K562 (cell line): ENCODE measurements around the gene GFRA1. TPM values are rescaled to one million over a fixed set of nuclear protein-coding genes. Genes with fewer than 3 reads are reported as not detected.

Experiments
- ATAC-seq: fragments of 200-7000 bp; cut with Tn5 transposase; 3 replicates; pipeline ENCODE4 v1.9.1; 2020; ENCODE audit warnings: moderate library complexity
- BruUV-seq: library from RNA; stranded (reverse); fragments of 400-500 nt; replicated peaks from 2 replicates; lab custom pipeline; 2021; lab: Mats Ljungman, UMichigan
- CTCF ChIA-PET: fragments of 300-600 bp; formaldehyde crosslinking; extraction: SDS; loops from one replicate; lab custom pipeline; 2021; ENCODE audit warnings: low intra/inter-chr PET ratio; lab: Yijun Ruan, JAX
- POLR2A ChIA-PET: fragments of 300-600, 350-650 bp; sonication (Branson Sonifier 250); formaldehyde crosslinking; extraction: SDS; loops from one replicate; lab custom pipeline; 2021; ENCODE audit warnings: antibody characterized with exemption, inconsistent platforms; lab: Yijun Ruan, JAX
- DNase-seq, 4 experiments: peaks; one replicate each; pipeline versions ENCODE4 v3.0.0 to v3.0.0-alpha.2; 2011 to 2018; ENCODE audit warnings: low spot score in 3 of 4, mixed read lengths in 3 of 4; ENCODE audit errors: extremely low read depth in 1 of 4
- FAIRE-seq: peaks from 2 replicates; lab custom pipeline; 2011; peaks lifted over from hg19 to GRCh38; lab: Jason Lieb, UNC
- H2AFZ ChIP-seq: 2 replicates; pipeline ENCODE4 v1.6.0; 2011; ENCODE audit warnings: low read depth, low read length, control low read depth, inconsistent platforms
- H3K27ac ChIP-seq: fragments of 200-600 bp; 3 replicates; pipeline ENCODE4 v1.8.0; 2011; ENCODE audit warnings: low read depth, mild to moderate bottlenecking, control low read depth, inconsistent platforms, low read length, moderate library complexity, mixed read lengths; ENCODE audit errors: extremely low read depth
- H3K27me3 ChIP-seq, 2 experiments: fragments of 300-600 bp in 1 of 2; 2 replicates in 1 of 2; 3 replicates in 1 of 2; pipeline versions ENCODE4 v1.6.0 to v1.8.0; 2011; ENCODE audit warnings: inconsistent platforms in 2 of 2, low read length in 2 of 2, mild to moderate bottlenecking in 1 of 2, mixed read lengths in 1 of 2, moderate library complexity in 1 of 2; ENCODE audit not compliant: control insufficient read depth in 2 of 2, insufficient read depth in 2 of 2
- H3K36me3 ChIP-seq: fragments of 300-600 bp; 3 replicates; pipeline ENCODE4 v1.8.0; 2011; ENCODE audit warnings: mild to moderate bottlenecking, low read length, inconsistent platforms; ENCODE audit not compliant: control insufficient read depth, insufficient read depth
- H3K4me1 ChIP-seq, 2 experiments: fragments of 200-600 bp in 1 of 2; replicated peaks in 1 of 2; 2 replicates in 1 of 2; 3 replicates in 1 of 2; pipeline versions ENCODE4 v1.5.1 to v1.8.0; 2011; ENCODE audit warnings: inconsistent platforms in 2 of 2, low read length in 2 of 2, mild to moderate bottlenecking in 1 of 2, mixed read lengths in 1 of 2, moderate library complexity in 1 of 2; ENCODE audit not compliant: control insufficient read depth in 2 of 2, insufficient read depth in 2 of 2
- H3K4me2 ChIP-seq: 2 replicates; pipeline ENCODE4 v1.6.1; 2011; ENCODE audit warnings: low read length, control low read depth, inconsistent platforms, mixed read lengths; ENCODE audit not compliant: insufficient read depth
- H3K4me3 ChIP-seq: fragments of 200-600 bp; sonication (generic), shearing (Covaris generic); 2 replicates; pipeline ENCODE4 v1.5.1; 2016; ENCODE audit warnings: control low read depth, inconsistent platforms
- H3K79me2 ChIP-seq: fragments of 200-600 bp; 3 replicates; pipeline ENCODE4 v1.8.0; 2011; ENCODE audit warnings: low read length, inconsistent platforms; ENCODE audit not compliant: control insufficient read depth, insufficient read depth
- H3K9ac ChIP-seq, 2 experiments: 2 replicates each; pipeline versions ENCODE4 v1.6.0 to v1.6.1; 2011; ENCODE audit warnings: low read depth in 2 of 2, low read length in 2 of 2, control low read depth in 1 of 2, inconsistent platforms in 1 of 2, mild to moderate bottlenecking in 1 of 2, mixed read lengths in 1 of 2; ENCODE audit not compliant: insufficient read depth in 1 of 2
- H3K9me1 ChIP-seq: one replicate; pipeline ENCODE4 v1.6.0; 2011; ENCODE audit warnings: inconsistent platforms, mild to moderate bottlenecking, low read length, moderate library complexity; ENCODE audit not compliant: control insufficient read depth, insufficient read depth
- H3K9me3 ChIP-seq: replicated peaks from 2 replicates; pipeline ENCODE4 v1.5.1; 2011; ENCODE audit warnings: low read depth, low read length, inconsistent platforms; ENCODE audit not compliant: control insufficient read depth, insufficient read depth
- H4K20me1 ChIP-seq: replicated peaks from 2 replicates; pipeline ENCODE4 v1.6.1; 2011; ENCODE audit warnings: low read length, inconsistent platforms, mixed read lengths; ENCODE audit not compliant: control insufficient read depth, insufficient read depth
- HMG20B ChIP-seq: fragments of 250-450 bp; sonication (Bioruptor Pico); IDR thresholded peaks from 2 replicates; pipeline ENCODE4 v1.5.0; 2021; ENCODE audit warnings: mild to moderate bottlenecking
- OTX1 ChIP-seq: fragments of 450-650 bp; formaldehyde crosslinking; IDR thresholded peaks from 2 replicates; pipeline ENCODE4 v1.4.0; 2022; ENCODE audit warnings: mild to moderate bottlenecking
- RBM39 ChIP-seq: fragments of 200-400 bp; formaldehyde crosslinking; optimal IDR thresholded peaks from 2 replicates; pipeline ENCODE3; 2018; ENCODE audit warnings: low read depth, low read length
- SMAD4 ChIP-seq: fragments of 250-450 bp; sonication (Bioruptor Pico); conservative IDR thresholded peaks from 2 replicates; pipeline ENCODE4 v1.8.0; 2021; ENCODE audit warnings: inconsistent platforms, mild to moderate bottlenecking, moderate library complexity
- SMC3 ChIP-seq: conservative IDR thresholded peaks from 2 replicates; pipeline ENCODE4 v1.6.1; 2011; ENCODE audit warnings: low read depth, low read length, improper control_type of control experiment; ENCODE audit not compliant: insufficient read depth
- TAF9B ChIP-seq: fragments of 450-650 bp; IDR thresholded peaks from 2 replicates; pipeline ENCODE4 v1.6.1; 2018; ENCODE audit warnings: mild to moderate bottlenecking; ENCODE audit not compliant: partially characterized antibody
- ZC3H8 ChIP-seq: fragments of 450-650 bp; IDR thresholded peaks from 2 replicates; pipeline ENCODE4 v1.6.1; 2017
- ZNF696 ChIP-seq: fragments of 250-450 bp; sonication (Bioruptor Pico); conservative IDR thresholded peaks from 2 replicates; pipeline ENCODE4 v1.4.0; 2020; ENCODE audit warnings: mild to moderate bottlenecking, moderate library complexity
- WGBS: fragments of 100-300 bp; shearing (Covaris generic); methylation state at CpG from one replicate; pipeline ENCODE4 v1.1.6; 2016; ENCODE audit warnings: low coverage, mixed read lengths; ENCODE audit not compliant: insufficient coverage; ENCODE audit errors: missing lambda C conversion rate; 5-methylcytosine and 5-hydroxymethylcytosine counted together
- in situ Hi-C: fragments of 300-500 bp; cut with MboI; formaldehyde crosslinking; loops from 4 replicates; pipeline ENCODE4 v1.15.0; 2018; ENCODE audit warnings: inconsistent platforms, mixed read lengths
- intact Hi-C: fragments of 100-400 bp; cut with micrococcal nuclease; formaldehyde crosslinking; loops from 2 replicates; pipeline ENCODE4 v1.14.2; 2022
- polyA plus RNA-seq, 8 experiments: library from polyadenylated mRNA; depleted of rRNA in 4 of 8; stranded (reverse) in 5 of 8; unstranded in 3 of 8; fragments of >200 nt; fragmentation: Nextera tagmentation in 2 of 8; fragmentation: Illumina TruSeq in 1 of 8; extraction: Ambion mirVana in 2 of 8; extraction: Trizol in 1 of 8; gene quantifications; 2 replicates each; pipeline versions ENCODE4 v1.2.1 to v1.2.3, GENCODE V29; 2011 to 2014; ENCODE audit warnings: inconsistent platforms in 1 of 8, missing spikeins in 1 of 8
- total RNA-seq, 7 experiments: library from RNA; depleted of rRNA in 6 of 7; stranded (reverse); fragments of >200 nt in 6 of 7; fragmentation: Illumina TruSeq in 2 of 7; extraction: Trizol in 2 of 7; gene quantifications; 2 replicates each; pipeline versions ENCODE4 v1.2.1 to v1.2.3, GENCODE V29; 2011 to 2021; ENCODE audit warnings: low replicate concordance in 1 of 7
- TF ChIP-seq, protein P1 (sequence below): fragments of 450-650 bp; formaldehyde crosslinking; IDR thresholded peaks from 2 replicates; pipeline ENCODE4 v1.4.0; 2022; ENCODE audit warnings: missing genetic modification characterization

GFRA1 gene
- total and polyA plus RNA-seq, 9 of the 15 experiments (the other 6 are each of a cell fraction or from before 2014, with no cell fraction given), result 0.04 TPM; not detected in 8

DNA sequence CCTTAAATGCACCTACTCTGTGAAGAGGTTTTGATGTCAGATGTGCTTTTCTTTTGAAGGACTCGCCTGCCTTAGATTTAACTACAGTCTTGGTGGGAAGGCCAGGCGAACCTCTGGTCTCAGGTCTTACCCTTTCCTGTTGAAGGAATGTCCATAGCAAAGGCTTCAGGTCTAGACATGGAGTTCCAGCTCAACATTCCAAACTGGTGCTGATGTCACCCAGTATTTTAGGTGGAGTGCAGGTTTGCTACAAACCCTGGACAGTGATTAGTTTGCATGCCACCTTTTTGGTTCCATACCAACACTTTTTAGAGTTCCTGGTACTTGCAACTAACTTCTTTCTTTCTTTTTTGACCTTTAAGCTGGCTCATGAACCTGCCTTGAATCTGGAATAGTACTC, 258.7 kb downstream of the GFRA1 start:
- Histone ChIP-seq H3K4me3 (no peak overlapping the region), H3K27ac (no peak overlapping the region), H4K20me1 (no peaks in the 10 kb centered on the region), H3K36me3 (no peaks in the 10 kb centered on the region), H3K79me2 (no peaks in the 10 kb centered on the region), H3K27me3 (no peaks in the 10 kb centered on the region), H3K9me3 (no peaks in the 10 kb centered on the region), H3K9ac (no peak overlapping the region), H3K4me2 (no peak overlapping the region), H2AFZ (no peak overlapping the region), H3K9me1 (no peaks in the 10 kb centered on the region), H3K4me1 (no peaks in the 10 kb centered on the region)
- intact Hi-C loops (no loop called here), in situ Hi-C loops (no loop called here)
- ChIA-PET POLR2A (no interaction called here), CTCF (no interaction called here)
- TF ChIP-seq ZNF696, result no peak
- no peak for TF ChIP-seq SMAD4 (CRISPR knock-in tag)
- TF ChIP-seq OTX1 (CRISPR knock-in tag), result no peak
- TF ChIP-seq SMC3, result no peak
- TF ChIP-seq, protein P1, sequence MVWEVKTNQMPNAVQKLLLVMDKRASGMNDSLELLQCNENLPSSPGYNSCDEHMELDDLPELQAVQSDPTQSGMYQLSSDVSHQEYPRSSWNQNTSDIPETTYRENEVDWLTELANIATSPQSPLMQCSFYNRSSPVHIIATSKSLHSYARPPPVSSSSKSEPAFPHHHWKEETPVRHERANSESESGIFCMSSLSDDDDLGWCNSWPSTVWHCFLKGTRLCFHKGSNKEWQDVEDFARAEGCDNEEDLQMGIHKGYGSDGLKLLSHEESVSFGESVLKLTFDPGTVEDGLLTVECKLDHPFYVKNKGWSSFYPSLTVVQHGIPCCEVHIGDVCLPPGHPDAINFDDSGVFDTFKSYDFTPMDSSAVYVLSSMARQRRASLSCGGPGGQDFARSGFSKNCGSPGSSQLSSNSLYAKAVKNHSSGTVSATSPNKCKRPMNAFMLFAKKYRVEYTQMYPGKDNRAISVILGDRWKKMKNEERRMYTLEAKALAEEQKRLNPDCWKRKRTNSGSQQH (CRISPR knock-in tag), result no peak
- no peak for TF ChIP-seq TAF9B
- no peak for TF ChIP-seq ZC3H8
- TF ChIP-seq HMG20B (CRISPR knock-in tag), result no peak
- no peak for TF ChIP-seq RBM39
- DNase-seq (no peak), ATAC-seq (no peak), FAIRE-seq (no peak)
- BruUV-seq, result no TSS peak
- WGBS, result 0% methylated on average over 2 of the region's 2 CpGs
